Activated CD4-positive, alpha-beta T cell treated with anti-CD3 and anti-CD28 coated beads, Interleukin-2, amount 50 U/mL, for 4 hours (primary cell): Measurements from ENCODE around the gene TCF4.

Experiments used
- DNase-seq, 2 experiments: peaks; one replicate each; pipeline ENCODE4 v3.0.0-alpha.2; 2020

Gene TCF4

GRCh38 chr18:55247032-55247431, 341.0 kb downstream of the TCF4 start:
- DNase-seq: no peak

- no peak for DNase-seq
Observed at GRCh38 chr18:55246278-55246677, 341.7 kb downstream of the TCF4 start.

GRCh38 chr18:55245211-55245614, 342.8 kb downstream of the TCF4 start:
- no peak for DNase-seq

- no peak for DNase-seq
Observed at GRCh38 chr18:55244546-55244945, 343.4 kb downstream of the TCF4 start.

- no peak for DNase-seq
Observed at GRCh38 chr18:55243857-55244256, 344.1 kb downstream of the TCF4 start.

GRCh38 chr18:55243255-55243654, 344.7 kb downstream of the TCF4 start:
- no peak for DNase-seq

GRCh38 chr18:55240978-55241377, 347.0 kb downstream of the TCF4 start:
- DNase-seq: no peak

- no peak for DNase-seq
Observed at GRCh38 chr18:55239740-55240139, 348.3 kb downstream of the TCF4 start.

GRCh38 chr18:55237660-55238059, 350.3 kb downstream of the TCF4 start:
- DNase-seq: no peak

GRCh38 chr18:55236150-55236931, 351.7 kb downstream of the TCF4 start:
- no peak for DNase-seq

GRCh38 chr18:55235094-55235461, 352.9 kb downstream of the TCF4 start:
- no peak for DNase-seq

GRCh38 chr18:55234366-55235093, 353.5 kb downstream of the TCF4 start:
- DNase-seq: peak in 1 of 2 experiments; percentile 1

- no peak for DNase-seq
Observed at GRCh38 chr18:55233857-55234256, 354.1 kb downstream of the TCF4 start.

GRCh38 chr18:55232506-55232905, 355.5 kb downstream of the TCF4 start:
- no peak for DNase-seq

- DNase-seq: no peak
Observed at GRCh38 chr18:55229682-55230081, 358.3 kb downstream of the TCF4 start.

GRCh38 chr18:55228707-55229106, 359.3 kb downstream of the TCF4 start:
- DNase-seq: no peak

GRCh38 chr18:55228191-55228590, 359.8 kb downstream of the TCF4 start:
- DNase-seq: no peak

GRCh38 chr18:55227771-55228170, 360.2 kb downstream of the TCF4 start:
- no peak for DNase-seq

- DNase-seq: no peak
Observed at GRCh38 chr18:55226044-55226443, 361.9 kb downstream of the TCF4 start.

- DNase-seq: no peak
Observed at GRCh38 chr18:55224086-55224625, 363.8 kb downstream of the TCF4 start.

GRCh38 chr18:55221622-55222021, 366.4 kb downstream of the TCF4 start:
- DNase-seq: no peak

GRCh38 chr18:55220523-55220922, 367.5 kb downstream of the TCF4 start:
- no peak for DNase-seq

GRCh38 chr18:55219823-55220222, 368.2 kb downstream of the TCF4 start:
- DNase-seq: no peak

- no peak for DNase-seq
Observed at GRCh38 chr18:55219059-55219458, 368.9 kb downstream of the TCF4 start.
